Aorta (tissue), 5 donors: ENCODE data around the gene CMTR2. TPM values are rescaled to one million over a fixed set of nuclear protein-coding genes. Genes with fewer than 3 reads are reported as not detected.

Source experiments
- ATAC-seq: fragments of 200-7000 bp; cut with Tn5 transposase; one replicate; pipeline ENCODE4 v1.9.1; 2022; ENCODE audit warnings: moderate library complexity; ENCODE audit not compliant: low FRiP score
- DNase-seq, 2 donors: peaks; one replicate each; pipeline ENCODE4 v3.0.0-alpha.2; 2020
- H3K27ac ChIP-seq, 2 donors: one replicate each; pipeline ENCODE4 v1.5.1; 2013; ENCODE audit warnings: low read length in 2 of 2, mild to moderate bottlenecking in 2 of 2, moderate library complexity in 2 of 2, control low read depth in 1 of 2, inconsistent platforms in 1 of 2, low read depth in 1 of 2
- H3K27me3 ChIP-seq, 2 donors: one replicate each; pipeline ENCODE4 v1.6.1; 2013; ENCODE audit warnings: control low read depth in 1 of 2, low read length in 1 of 2, mild to moderate bottlenecking in 1 of 2, moderate library complexity in 1 of 2; ENCODE audit not compliant: insufficient read depth in 2 of 2, control insufficient read depth in 1 of 2
- H3K36me3 ChIP-seq, 2 donors: one replicate each; pipeline ENCODE4 v1.6.1; 2013; ENCODE audit warnings: control low read depth in 1 of 2, low read length in 1 of 2, mild to moderate bottlenecking in 1 of 2; ENCODE audit not compliant: insufficient read depth in 2 of 2, control insufficient read depth in 1 of 2
- H3K4me1 ChIP-seq, 2 donors: one replicate each; pipeline ENCODE4 v1.6.1; 2013; ENCODE audit warnings: low read length in 2 of 2, control low read depth in 1 of 2, mild to moderate bottlenecking in 1 of 2, moderate library complexity in 1 of 2; ENCODE audit not compliant: insufficient read depth in 2 of 2, control insufficient read depth in 1 of 2
- H3K4me3 ChIP-seq, 2 donors: one replicate each; pipeline ENCODE4 v1.5.1; 2013; ENCODE audit warnings: low read length in 2 of 2, control low read depth in 1 of 2, mild to moderate bottlenecking in 1 of 2
- H3K9me3 ChIP-seq: one replicate; pipeline ENCODE4 v1.6.1; 2013; ENCODE audit warnings: mild to moderate bottlenecking, low read length; ENCODE audit not compliant: control insufficient read depth
- WGBS, 2 donors: extraction: QIAGEN DNeasy Blood & Tissue Kit; methylation state at CpG; one replicate each; pipeline ENCODE4 v1.1.7; 2013; 5-methylcytosine and 5-hydroxymethylcytosine counted together
- intact Hi-C, 2 donors: fragments of 100-400 bp; cut with DNase I; formaldehyde crosslinking; loops; one replicate each; pipeline versions ENCODE4 v1.14.2 to v1.15.0; 2022
- polyA plus RNA-seq, 2 donors: library from polyadenylated mRNA; stranded (reverse); fragments of 200-250 nt; gene quantifications; one replicate each; pipeline ENCODE4 v1.2.3, GENCODE V29; 2013
- total RNA-seq, 2 donors: library from RNA; stranded (reverse); fragmentation: NEBNext Ultra II Directional; extraction: Animal tissue kit (Norgen Biotek cat#: 25700); gene quantifications; one replicate each; pipeline ENCODE4 v1.2.1, GENCODE V29; 2021
- donor health status: healthy with polysubstance abuse.
- donor health status: Bipolar disorder and iron deficiency.
- donor health status: DM: no; HTN: no; CAD: no.
- donor health status: DM: no; HTN: no; CAD: no.
- donor health status: DM: yes; HTN: yes; CAD: no.

Gene CMTR2
- total and polyA plus RNA-seq, 4 donors = 6.8 to 14.9 (median 10.9) TPM

DNA sequence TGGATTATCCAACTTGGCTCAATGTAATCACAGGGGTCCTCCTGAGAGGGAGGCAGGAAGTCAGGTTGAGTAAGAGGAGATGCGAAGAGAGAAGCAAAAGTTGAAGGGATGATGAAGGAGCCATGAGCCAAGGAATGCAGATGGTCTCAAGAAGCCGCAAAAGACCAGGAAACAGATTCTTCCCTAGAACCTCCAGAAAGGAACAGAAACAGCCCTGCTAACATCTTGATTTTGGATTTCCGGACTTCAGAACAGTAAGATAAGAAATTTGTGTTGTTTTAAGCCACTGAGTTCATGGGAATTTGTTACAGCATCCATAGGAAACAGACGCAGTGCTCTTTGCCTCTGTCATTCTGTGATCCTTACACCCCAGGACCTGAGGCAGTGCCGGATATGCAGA lies 26.8 kb downstream of the CMTR2 start:
- Histone ChIP-seq H3K27ac (no peak overlapping the region), H3K9me3 (no peaks in the 10 kb centered on the region), H3K36me3 (no peaks in the 10 kb centered on the region), H3K4me3 (no peak overlapping the region), H3K4me1 (no peaks in the 10 kb centered on the region), H3K27me3 (peaks cover 0 to 1% of the 10 kb centered on the region in 2 donors)
- 71 to 74% methylated on average over 5 of the region's 5 CpGs for WGBS, 2 donors
- DNase-seq (no peak), ATAC-seq (no peak)
- intact Hi-C loops = no loop called here

DNA sequence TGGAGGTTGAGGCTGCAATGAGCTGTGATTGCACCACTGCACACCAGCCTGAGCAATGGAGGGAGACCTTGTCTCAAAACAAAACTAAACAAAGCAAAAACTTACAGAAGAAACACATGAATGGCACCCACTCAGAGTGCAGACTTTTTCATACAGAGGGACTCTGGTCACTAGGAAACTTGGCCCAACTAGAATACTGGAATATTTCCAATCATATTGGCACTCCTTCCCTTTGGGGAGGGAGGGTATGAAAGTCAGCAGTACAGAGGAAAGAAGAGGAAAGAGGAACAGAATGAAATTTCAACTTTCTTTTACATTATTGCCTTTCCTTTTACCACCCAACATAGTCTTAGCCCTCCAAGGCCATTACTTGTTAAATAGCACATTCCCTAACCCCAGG lies 28.2 kb downstream of the CMTR2 start:
- H3K36me3 ChIP-seq = no peaks in the 10 kb centered on the region
- no peak overlapping the region for H3K4me3 ChIP-seq
- no peaks in the 10 kb centered on the region for H3K9me3 ChIP-seq
- ATAC-seq = no peak
- no peak overlapping the region for H3K27ac ChIP-seq
- H3K4me1 ChIP-seq = no peaks in the 10 kb centered on the region
- H3K27me3 ChIP-seq = peaks cover 0 to 1% of the 10 kb centered on the region in 2 donors
- no peak for DNase-seq
- intact Hi-C loops = no loop called here

DNA sequence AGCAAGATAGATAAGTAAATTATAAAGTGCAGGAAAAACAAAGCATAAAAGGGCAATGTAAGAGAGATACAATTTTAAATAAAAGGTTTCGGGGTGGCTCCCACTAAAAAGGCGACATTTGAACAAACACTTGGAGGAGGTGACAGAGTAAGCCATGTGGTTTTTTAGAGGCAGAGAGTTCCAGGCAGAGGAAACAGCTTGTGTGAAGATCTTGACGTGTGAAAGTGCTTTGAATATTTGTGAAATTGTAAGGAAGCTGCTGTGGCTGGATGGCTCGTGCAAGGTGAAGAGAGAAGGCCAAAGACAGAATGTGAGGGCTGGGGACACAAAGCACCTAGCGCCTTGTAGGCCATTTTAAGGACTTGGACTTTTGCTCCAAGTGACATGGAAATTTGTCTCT lies 30.1 kb downstream of the CMTR2 start:
- H3K4me3 ChIP-seq = no peak overlapping the region
- ATAC-seq (no peak), DNase-seq (no peak)
- 62 to 70% methylated on average over 5 of the region's 5 CpGs for WGBS, 2 donors
- intact Hi-C loops = no loop called here
- no peaks in the 10 kb centered on the region for H3K36me3 ChIP-seq
- no peaks in the 10 kb centered on the region for H3K9me3 ChIP-seq
- H3K27me3 ChIP-seq = peaks cover 0 to 1% of the 10 kb centered on the region in 2 donors
- no peaks in the 10 kb centered on the region for H3K4me1 ChIP-seq
- H3K27ac ChIP-seq = no peak overlapping the region

DNA sequence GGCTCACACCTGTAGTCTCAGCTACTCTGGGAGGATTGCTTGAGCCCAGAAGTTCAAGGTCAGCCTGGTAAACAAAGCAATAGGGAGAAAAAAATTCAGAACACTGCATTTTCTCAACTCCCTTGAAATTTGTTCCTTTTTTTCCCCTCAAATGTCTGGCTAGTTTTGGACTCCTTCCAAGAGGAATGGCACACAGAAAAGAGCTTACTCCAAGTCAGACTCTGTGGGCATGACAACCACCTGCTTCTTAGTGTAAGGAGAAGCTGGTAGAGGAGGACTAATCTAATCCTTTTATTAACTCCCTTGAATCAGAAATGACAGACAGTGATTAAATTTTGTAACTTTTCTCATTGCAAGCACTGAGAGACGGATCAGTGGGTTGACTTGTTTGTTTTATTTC lies 30.8 kb downstream of the CMTR2 start:
- H3K9me3 ChIP-seq = no peaks in the 10 kb centered on the region
- WGBS, 2 donors = 48 to 49% methylated on average over 1 of the region's 1 CpG
- H3K27me3 ChIP-seq = peaks cover 0 to 1% of the 10 kb centered on the region in 2 donors
- H3K4me3 ChIP-seq = no peak overlapping the region
- intact Hi-C loops = no loop called here
- DNase-seq (no peak), ATAC-seq (no peak)
- H3K27ac ChIP-seq = no peak overlapping the region
- no peaks in the 10 kb centered on the region for H3K4me1 ChIP-seq
- H3K36me3 ChIP-seq = no peaks in the 10 kb centered on the region

DNA sequence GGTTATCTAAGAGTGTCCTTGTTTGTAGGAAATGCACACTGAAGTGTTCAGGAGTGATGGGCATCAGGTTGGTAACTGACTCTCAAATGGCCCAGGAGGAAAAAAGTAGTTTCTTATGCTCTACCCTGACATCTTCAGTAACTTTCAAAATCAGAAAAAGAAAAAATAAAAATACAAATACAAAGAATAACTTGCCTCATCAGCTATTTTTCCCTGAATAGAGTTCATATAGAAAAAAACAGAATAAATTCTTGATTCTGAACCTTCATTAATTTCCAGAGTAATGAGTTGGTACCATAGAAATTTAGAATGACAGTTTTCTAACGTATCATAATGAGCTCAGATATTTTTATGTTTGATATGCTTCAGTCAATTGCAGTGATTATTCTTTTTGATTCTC lies 31.4 kb downstream of the CMTR2 start:
- ATAC-seq (no peak), DNase-seq (no peak)
- no peak overlapping the region for H3K4me3 ChIP-seq
- H3K27ac ChIP-seq = no peak overlapping the region
- no peaks in the 10 kb centered on the region for H3K9me3 ChIP-seq
- peaks cover 0 to 1% of the 10 kb centered on the region in 2 donors for H3K27me3 ChIP-seq
- intact Hi-C loops = no loop called here
- WGBS, 2 donors = 41 to 51% methylated on average over 1 of the region's 1 CpG
- no peaks in the 10 kb centered on the region for H3K4me1 ChIP-seq
- no peaks in the 10 kb centered on the region for H3K36me3 ChIP-seq

DNA sequence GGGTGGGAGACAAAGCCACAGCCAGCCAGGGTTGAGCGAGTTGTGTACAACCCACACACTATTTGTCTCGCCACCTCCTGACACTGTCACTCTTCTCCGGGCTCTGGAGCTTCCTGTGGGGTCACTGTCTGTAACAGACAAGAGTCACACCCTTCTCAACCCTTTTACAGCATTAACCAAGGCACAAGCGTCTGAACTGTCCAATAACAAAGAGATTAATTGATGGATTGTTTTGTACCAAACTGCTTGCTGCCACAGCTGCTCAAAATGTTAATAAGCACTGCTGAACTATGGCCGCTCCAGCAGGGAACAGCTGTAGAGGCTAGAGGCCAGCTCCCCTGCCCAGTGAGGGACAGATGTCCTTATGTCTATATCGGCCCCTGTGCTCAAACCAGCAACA lies 33.5 kb downstream of the CMTR2 start:
- H3K4me3 ChIP-seq = no peak overlapping the region
- no peak overlapping the region for H3K27ac ChIP-seq
- ATAC-seq (no peak), DNase-seq (no peak)
- WGBS, 2 donors = 20 to 24% methylated on average over 6 of the region's 6 CpGs
- H3K4me1 ChIP-seq = no peaks in the 10 kb centered on the region
- H3K27me3 ChIP-seq = peaks cover 0 to 1% of the 10 kb centered on the region in 2 donors
- no peaks in the 10 kb centered on the region for H3K36me3 ChIP-seq
- intact Hi-C loops = no loop called here
- no peaks in the 10 kb centered on the region for H3K9me3 ChIP-seq

DNA sequence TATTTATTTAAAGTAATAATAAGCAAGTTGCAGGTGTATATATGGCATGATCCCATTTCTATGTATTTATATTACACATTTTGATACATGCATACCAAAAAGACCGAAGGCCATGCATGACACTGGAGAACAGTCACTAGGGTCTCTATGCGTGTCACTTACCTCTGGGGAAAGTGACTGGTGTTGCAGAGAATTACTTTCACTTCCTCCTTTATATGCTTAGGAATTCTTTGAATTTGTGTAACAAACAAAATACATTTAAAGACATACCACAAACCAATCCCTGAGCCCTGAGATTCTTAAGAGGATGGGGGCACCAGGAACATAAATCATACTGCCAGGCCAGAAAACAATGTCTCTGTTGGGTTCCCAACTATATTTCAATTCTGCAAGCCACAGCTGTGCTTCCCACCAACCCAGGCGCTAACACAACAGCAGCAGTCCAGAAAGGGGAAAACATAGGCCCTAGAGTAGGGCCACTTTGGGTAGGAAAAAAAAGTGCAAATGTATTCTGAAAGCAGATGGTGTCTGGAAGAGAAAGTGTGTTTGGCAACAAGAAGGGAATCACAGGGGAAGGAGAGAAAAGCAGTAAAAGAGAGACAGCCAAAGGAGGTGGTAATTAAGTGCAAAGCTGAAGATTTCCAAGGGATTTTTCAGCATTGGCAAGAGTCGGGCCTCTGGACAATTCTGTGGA lies 34.2 kb downstream of the CMTR2 start:
- DNase-seq (no peak), ATAC-seq (no peak)
- Histone ChIP-seq H3K36me3 (no peaks in the 10 kb centered on the region), H3K4me3 (no peak overlapping the region), H3K4me1 (no peaks in the 10 kb centered on the region), H3K27me3 (no peaks in the 10 kb centered on the region), H3K27ac (no peak overlapping the region), H3K9me3 (no peaks in the 10 kb centered on the region)
- intact Hi-C loops = no loop called here
- 58% methylated on average over 4 of the region's 4 CpGs for WGBS, 2 donors

DNA sequence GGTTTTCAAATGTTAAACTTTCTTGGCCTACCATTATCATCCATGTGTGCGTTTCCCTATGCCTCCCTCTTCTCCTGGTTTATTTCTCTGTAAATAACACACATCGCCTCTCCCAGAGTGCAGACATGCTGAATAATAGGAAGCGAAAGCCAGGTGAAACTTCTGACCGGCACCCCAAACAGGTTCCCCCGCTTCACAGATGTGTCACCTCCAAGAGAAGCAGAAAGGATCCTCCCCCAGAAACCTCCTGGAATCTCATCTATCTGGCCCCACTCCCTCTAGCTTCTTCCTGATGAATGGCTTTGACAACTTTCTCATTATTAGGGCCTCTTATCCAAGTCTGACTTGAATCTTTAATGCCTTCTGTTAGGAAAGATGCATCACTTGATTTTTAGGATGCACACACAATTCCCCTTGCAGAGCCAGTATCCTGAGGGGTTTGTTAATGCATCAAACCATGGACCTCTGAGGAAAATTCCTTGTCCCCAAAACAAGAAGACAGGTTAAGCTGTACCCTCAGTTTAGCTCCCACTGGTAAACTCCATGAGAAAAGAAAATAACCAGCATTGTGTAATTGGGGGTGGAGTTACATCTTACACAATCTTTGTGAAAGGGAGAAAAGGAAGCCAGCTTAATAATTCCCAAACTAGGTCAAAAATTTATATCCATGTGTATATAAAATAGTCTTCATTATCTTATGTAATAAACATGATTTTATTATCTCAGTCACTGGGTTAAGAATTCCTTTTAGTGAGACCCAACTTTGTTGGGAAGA lies 38.6 kb downstream of the CMTR2 start:
- intact Hi-C loops = no loop called here
- Histone ChIP-seq H3K27me3 (peaks cover 0 to 3% of the 10 kb centered on the region in 2 donors), H3K4me1 (no peaks in the 10 kb centered on the region), H3K9me3 (no peaks in the 10 kb centered on the region), H3K27ac (no peak overlapping the region), H3K36me3 (no peaks in the 10 kb centered on the region), H3K4me3 (no peak overlapping the region)
- DNase-seq (no peak), ATAC-seq (no peak)
- WGBS, 2 donors = 87 to 91% methylated on average over 5 of the region's 5 CpGs

DNA sequence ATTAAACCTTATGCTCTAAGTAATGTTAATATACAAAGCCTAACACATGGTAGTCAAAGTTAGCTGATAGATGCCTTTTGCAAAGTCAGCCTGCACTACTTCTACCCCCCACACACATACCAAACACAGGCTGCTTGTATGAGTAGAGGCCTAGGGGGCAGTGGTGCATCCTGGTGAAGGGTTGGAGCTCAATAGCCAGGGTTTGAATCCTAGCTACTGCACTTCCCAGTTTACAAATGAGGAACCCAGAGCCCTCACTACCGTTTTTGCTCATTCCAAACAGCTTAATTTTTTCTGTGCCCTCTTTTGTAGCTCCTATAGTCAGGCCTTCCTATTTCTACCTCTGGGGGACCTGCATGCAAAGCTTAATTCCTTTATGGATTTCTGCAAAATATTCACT lies 39.8 kb downstream of the CMTR2 start:
- intact Hi-C loops = no loop called here
- DNase-seq = no peak
- H3K27me3 ChIP-seq = peaks cover 0 to 3% of the 10 kb centered on the region in 2 donors
- H3K36me3 ChIP-seq = no peaks in the 10 kb centered on the region
- no peak overlapping the region for H3K27ac ChIP-seq
- no peak for ATAC-seq
- 16 to 24% methylated on average over 1 of the region's 1 CpG for WGBS, 2 donors
- no peak overlapping the region for H3K4me3 ChIP-seq
- no peaks in the 10 kb centered on the region for H3K9me3 ChIP-seq
- no peaks in the 10 kb centered on the region for H3K4me1 ChIP-seq
